Neutrophil (primary cell): ENCODE data around the gene RTEL1.

ENCODE experiments used
- H3K27ac ChIP-seq: fragments of 200-600 bp; sonication (generic); 2 replicates; pipeline ENCODE4 v1.5.1; 2016; ENCODE audit warnings: mild to moderate bottlenecking, moderate library complexity
- H3K27me3 ChIP-seq: fragments of 200-600 bp; sonication (generic); 2 replicates; pipeline ENCODE4 v1.6.0; 2016; ENCODE audit warnings: mild to moderate bottlenecking
- H3K36me3 ChIP-seq: fragments of 200-600 bp; sonication (generic); 2 replicates; pipeline ENCODE4 v1.5.1; 2017
- H3K4me1 ChIP-seq, 2 experiments: fragments of 200-600 bp in 1 of 2; sonication (generic) in 1 of 2; 1 replicate in 1 of 2; 2 replicates in 1 of 2; pipeline versions ENCODE4 v1.5.1 to v1.6.1; 2013 to 2016; ENCODE audit warnings: low read depth in 1 of 2, low read length in 1 of 2, mild to moderate bottlenecking in 1 of 2, moderate library complexity in 1 of 2; ENCODE audit not compliant: control insufficient read depth in 1 of 2, insufficient read depth in 1 of 2
- H3K4me3 ChIP-seq, 2 experiments: fragments of 200-600 bp in 1 of 2; sonication (generic) in 1 of 2; 1 replicate in 1 of 2; 2 replicates in 1 of 2; pipeline ENCODE4 v1.5.1; 2013 to 2016; ENCODE audit warnings: low read depth in 1 of 2, low read length in 1 of 2, mild to moderate bottlenecking in 1 of 2, moderate library complexity in 1 of 2
- H3K9me3 ChIP-seq: fragments of 200-600 bp; sonication (generic); 2 replicates; pipeline ENCODE4 v1.5.1; 2016
- CTCF ChIP-seq: fragments of 200-600 bp; sonication (generic); IDR thresholded peaks from 2 replicates; pipeline ENCODE4 v1.5.1; 2016; ENCODE audit warnings: antibody characterized with exemption

Gene RTEL1

GRCh38 chr20:63731410-63731809 lies 73.3 kb downstream of the RTEL1 start:
- no peak for TF ChIP-seq CTCF
- H3K4me3 ChIP-seq: no peak overlapping the region
- H3K9me3 ChIP-seq: no peaks in the 10 kb centered on the region
- peaks cover 40% of the 10 kb centered on the region for H3K36me3 ChIP-seq
- H3K27ac ChIP-seq: no peak overlapping the region
- peaks cover 11% of the 10 kb centered on the region for H3K27me3 ChIP-seq
- H3K4me1 ChIP-seq: peaks cover 11 to 12% of the 10 kb centered on the region in 2 experiments

- Histone ChIP-seq H3K4me1 (peaks cover 17% of the 10 kb centered on the region in 2 experiments), H3K4me3 (no peak overlapping the region), H3K27me3 (peaks cover 21% of the 10 kb centered on the region), H3K36me3 (peaks cover 42% of the 10 kb centered on the region), H3K9me3 (no peaks in the 10 kb centered on the region), H3K27ac (no peak overlapping the region)
- no peak for TF ChIP-seq CTCF
Measured at GRCh38 chr20:63732118-63733095, 74.3 kb downstream of the RTEL1 start.

- Histone ChIP-seq H3K27me3 (peaks cover 28% of the 10 kb centered on the region), H3K27ac (no peak overlapping the region), H3K4me1 (peaks cover 18 to 24% of the 10 kb centered on the region in 2 experiments), H3K9me3 (no peaks in the 10 kb centered on the region), H3K4me3 (no peak overlapping the region), H3K36me3 (peaks cover 42% of the 10 kb centered on the region)
- no peak for TF ChIP-seq CTCF
Measured at GRCh38 chr20:63733117-63733516, 75.0 kb downstream of the RTEL1 start.

GRCh38 chr20:63733579-63734081 lies 75.5 kb downstream of the RTEL1 start:
- Histone ChIP-seq H3K4me1 (peaks cover 23 to 29% of the 10 kb centered on the region in 2 experiments), H3K9me3 (no peaks in the 10 kb centered on the region), H3K36me3 (peaks cover 42% of the 10 kb centered on the region), H3K27ac (no peak overlapping the region), H3K4me3 (no peak overlapping the region), H3K27me3 (peaks cover 33% of the 10 kb centered on the region)
- no peak for TF ChIP-seq CTCF

GRCh38 chr20:63734111-63734945 lies 76.2 kb downstream of the RTEL1 start:
- TF ChIP-seq CTCF: no peak
- Histone ChIP-seq H3K27ac (no peak overlapping the region), H3K36me3 (peaks cover 42% of the 10 kb centered on the region), H3K4me1 (peaks cover 30 to 36% of the 10 kb centered on the region in 2 experiments), H3K4me3 (no peak overlapping the region), H3K9me3 (no peaks in the 10 kb centered on the region), H3K27me3 (peaks cover 40% of the 10 kb centered on the region)
